ENCODE data around the gene HECTD4. TPM values are rescaled to one million over a fixed set of nuclear protein-coding genes. Genes with fewer than 3 reads are reported as not detected.
"Not testable (repeated sequence)": the region's sequence is repeated elsewhere in the genome, so short reads cannot be mapped to it uniquely, and the experiment has no call there.

HECTD4 gene
- total RNA-seq, 1 donor from 2014 or later = 12.9 TPM

DNA sequence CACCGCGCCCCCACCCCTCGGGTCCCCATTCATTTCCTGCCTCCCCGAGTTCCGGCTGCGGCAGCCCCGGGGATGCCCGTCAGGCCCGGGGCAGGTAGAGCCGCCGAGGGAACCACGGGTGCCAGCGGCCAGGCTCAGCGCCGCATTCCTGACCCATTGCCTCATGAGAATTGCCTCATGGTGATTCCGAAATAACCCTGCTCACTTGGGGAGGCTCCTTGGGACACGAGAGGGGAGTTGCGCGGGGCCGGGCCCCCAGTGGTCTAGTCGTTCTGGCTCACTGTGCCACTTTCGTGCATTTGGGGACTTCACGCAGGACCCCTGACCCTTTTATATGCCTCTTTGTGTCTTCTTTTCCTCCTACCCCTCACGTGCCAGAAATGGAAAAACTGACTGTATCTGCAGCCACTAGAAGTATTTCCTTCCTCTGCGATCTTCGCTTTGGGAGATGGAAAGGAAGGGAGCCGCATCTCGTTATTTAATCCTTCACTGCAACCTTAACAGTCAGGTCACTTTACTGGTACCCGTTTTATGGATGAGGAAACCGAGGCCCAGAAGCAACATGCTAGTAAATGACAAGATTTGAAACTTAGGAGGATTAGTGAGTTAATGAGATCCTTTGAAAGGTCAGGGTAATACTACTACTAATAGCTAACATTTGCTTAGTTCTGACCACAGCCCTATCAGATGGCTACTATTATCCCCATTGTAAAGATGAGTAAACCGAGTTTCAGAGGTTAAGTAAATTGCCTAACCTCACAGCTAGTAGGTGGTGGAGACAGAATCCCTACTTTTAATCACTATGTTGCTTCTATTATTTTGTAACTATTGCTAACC, 37.3 kb upstream of the HECTD4 start:
- FAIRE-seq = no peak
- peak overlapping the region; percentile 94 for H3K4me3 ChIP-seq (ENCODE audit: low read depth, low read length)
- H3K36me3 ChIP-seq (ENCODE audit: control insufficient read depth, insufficient read depth, low read length) = no peaks in the 10 kb centered on the region
- no peaks in the 10 kb centered on the region for H3K27me3 ChIP-seq (ENCODE audit: control insufficient read depth, insufficient read depth, low read length)
- TF ChIP-seq, protein P1, sequence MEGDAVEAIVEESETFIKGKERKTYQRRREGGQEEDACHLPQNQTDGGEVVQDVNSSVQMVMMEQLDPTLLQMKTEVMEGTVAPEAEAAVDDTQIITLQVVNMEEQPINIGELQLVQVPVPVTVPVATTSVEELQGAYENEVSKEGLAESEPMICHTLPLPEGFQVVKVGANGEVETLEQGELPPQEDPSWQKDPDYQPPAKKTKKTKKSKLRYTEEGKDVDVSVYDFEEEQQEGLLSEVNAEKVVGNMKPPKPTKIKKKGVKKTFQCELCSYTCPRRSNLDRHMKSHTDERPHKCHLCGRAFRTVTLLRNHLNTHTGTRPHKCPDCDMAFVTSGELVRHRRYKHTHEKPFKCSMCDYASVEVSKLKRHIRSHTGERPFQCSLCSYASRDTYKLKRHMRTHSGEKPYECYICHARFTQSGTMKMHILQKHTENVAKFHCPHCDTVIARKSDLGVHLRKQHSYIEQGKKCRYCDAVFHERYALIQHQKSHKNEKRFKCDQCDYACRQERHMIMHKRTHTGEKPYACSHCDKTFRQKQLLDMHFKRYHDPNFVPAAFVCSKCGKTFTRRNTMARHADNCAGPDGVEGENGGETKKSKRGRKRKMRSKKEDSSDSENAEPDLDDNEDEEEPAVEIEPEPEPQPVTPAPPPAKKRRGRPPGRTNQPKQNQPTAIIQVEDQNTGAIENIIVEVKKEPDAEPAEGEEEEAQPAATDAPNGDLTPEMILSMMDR (IDR thresholded peaks at IDR 0.05; ENCODE audit: insufficient read depth, low read length, severe bottlenecking) = no peak
- DNase-seq (ENCODE audit: low read depth) = peak; percentile 80

DNA sequence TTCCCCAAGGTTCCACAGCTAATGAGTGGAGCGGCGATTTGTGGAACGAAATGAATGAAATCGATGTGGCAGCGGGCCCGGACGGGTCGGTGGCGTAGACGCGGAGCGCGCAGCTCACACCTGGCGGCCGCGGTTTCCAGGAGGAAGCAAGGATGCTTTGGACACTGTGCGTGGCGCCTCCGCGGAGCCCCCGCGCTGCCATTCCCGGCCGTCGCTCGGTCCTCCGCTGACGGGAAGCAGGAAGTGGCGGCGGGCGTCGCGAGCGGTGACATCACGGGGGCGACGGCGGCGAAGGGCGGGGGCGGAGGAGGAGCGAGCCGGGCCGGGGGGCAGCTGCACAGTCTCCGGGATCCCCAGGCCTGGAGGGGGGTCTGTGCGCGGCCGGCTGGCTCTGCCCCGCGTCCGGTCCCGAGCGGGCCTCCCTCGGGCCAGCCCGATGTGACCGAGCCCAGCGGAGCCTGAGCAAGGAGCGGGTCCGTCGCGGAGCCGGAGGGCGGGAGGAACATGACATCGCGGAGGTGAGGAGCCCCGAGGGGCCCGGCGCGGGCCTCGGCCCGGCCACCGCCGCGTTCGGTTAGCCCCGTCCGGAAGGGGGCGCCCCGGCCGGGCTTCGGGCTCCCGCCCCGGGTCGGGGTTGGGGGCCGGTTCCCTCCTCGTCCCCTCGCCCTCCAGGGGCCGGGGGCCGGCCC, 36.5 kb upstream of the HECTD4 start, which contains the start of gene PTPN11:
Gene PTPN11, plus strand, starts transcription at position 340 of the 689 bp plus-strand sequence. Its CDS starts 165 bp downstream, at position 505.
- TF ChIP-seq, protein P1 (IDR thresholded peaks at IDR 0.05; ENCODE audit: insufficient read depth, low read length, severe bottlenecking) = peak; percentile 57
- DNase-seq (ENCODE audit: low read depth) = peak; percentile 54
- Histone ChIP-seq H3K4me3 (ENCODE audit: low read depth, low read length) (peak within 1 kb of the TSS; percentile 94), H3K36me3 (ENCODE audit: control insufficient read depth, insufficient read depth, low read length) (no peaks in the 10 kb centered on the region), H3K27me3 (ENCODE audit: control insufficient read depth, insufficient read depth, low read length) (no peaks in the 10 kb centered on the region)
- FAIRE-seq = no peak

DNA sequence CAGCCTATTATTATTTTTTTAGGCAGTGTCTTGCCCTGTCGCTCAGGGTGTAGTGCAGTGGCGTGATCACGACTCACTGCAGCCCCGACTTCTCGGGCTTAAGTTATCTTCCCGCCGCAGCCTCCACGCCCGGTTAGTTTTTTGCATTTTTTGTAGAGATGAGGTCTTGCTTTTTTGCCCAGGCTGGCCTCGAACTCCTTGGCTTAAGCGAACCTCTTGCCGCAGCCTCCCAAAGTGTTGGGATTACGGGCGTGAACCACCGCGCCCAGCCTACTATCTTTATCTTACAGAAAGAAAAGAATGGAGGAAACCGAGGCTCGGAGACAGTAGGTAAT, 36.0 kb upstream of the HECTD4 start:
- FAIRE-seq (no peak), DNase-seq (ENCODE audit: low read depth) (no peak)
- peak overlapping the region; percentile 94 for H3K4me3 ChIP-seq (ENCODE audit: low read depth, low read length)
- TF ChIP-seq, protein P1 (IDR thresholded peaks at IDR 0.05; ENCODE audit: insufficient read depth, low read length, severe bottlenecking) = no peak
- H3K36me3 ChIP-seq (ENCODE audit: control insufficient read depth, insufficient read depth, low read length) = no peaks in the 10 kb centered on the region
- H3K27me3 ChIP-seq (ENCODE audit: control insufficient read depth, insufficient read depth, low read length) = no peaks in the 10 kb centered on the region

DNA sequence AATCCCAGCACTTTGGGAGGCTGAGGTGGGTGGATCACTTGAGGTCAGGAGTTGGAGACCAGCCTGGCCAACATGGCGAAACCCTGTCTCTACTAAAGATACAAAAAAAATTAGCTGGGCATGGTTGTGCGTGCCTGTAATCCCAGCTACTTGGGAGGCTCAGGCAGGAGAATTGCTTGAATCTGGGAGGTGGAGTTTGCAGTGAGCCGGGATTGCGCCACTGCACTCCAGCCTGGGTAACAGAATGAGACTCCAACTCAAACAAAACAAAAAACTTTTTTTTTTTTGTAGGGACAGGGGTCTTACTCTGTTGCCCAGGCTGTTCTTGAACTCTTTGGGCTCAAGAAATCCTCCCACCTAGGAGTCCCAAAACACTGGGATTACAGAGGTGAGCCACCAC, 33.2 kb upstream of the HECTD4 start:
- not testable (repeated sequence) for FAIRE-seq; H3K36me3 ChIP-seq (ENCODE audit: control insufficient read depth, insufficient read depth, low read length); DNase-seq (ENCODE audit: low read depth); H3K27me3 ChIP-seq (ENCODE audit: control insufficient read depth, insufficient read depth, low read length); H3K4me3 ChIP-seq (ENCODE audit: low read depth, low read length)

DNA sequence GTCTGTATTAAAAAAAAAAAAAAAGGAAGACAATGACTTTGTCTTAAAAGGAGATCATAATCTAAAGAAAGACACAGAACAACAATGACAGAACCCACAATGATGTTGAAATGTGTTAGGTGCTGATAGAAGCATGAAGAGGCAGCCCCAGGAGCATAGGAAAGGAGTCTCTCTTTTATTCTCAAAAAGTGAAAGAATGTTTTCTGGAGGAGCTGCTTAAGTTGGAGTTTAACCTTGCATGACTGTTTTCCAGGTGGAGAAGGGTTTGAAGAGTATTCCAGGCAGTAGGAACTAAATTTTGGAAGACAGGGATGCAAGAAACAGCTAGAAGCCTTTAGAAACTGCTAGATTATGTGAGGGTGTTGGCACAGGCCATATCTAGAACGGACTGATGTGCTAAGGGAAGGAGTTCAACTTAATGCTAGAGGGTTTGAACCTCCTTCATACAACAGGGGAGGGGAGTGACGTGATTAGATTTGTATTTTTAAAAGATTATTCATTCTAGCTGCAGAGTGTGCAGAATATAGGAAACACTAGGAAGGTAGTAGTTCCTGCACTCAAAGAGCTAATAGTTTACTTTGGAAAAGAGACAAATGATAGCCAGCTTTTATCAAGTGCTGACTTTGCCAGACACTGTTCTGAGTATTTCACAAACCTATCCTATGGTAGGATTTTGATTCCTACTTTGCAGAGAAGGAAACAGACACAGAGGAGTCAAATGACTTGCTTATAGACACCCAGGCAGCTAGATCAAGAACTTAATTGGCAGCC, 31.8 kb upstream of the HECTD4 start:
- TF ChIP-seq, protein P1 (IDR thresholded peaks at IDR 0.05; ENCODE audit: insufficient read depth, low read length, severe bottlenecking) = no peak
- Histone ChIP-seq H3K27me3 (ENCODE audit: control insufficient read depth, insufficient read depth, low read length) (no peaks in the 10 kb centered on the region), H3K4me3 (ENCODE audit: low read depth, low read length) (no peak overlapping the region), H3K36me3 (ENCODE audit: control insufficient read depth, insufficient read depth, low read length) (no peaks in the 10 kb centered on the region)
- FAIRE-seq (no peak), DNase-seq (ENCODE audit: low read depth) (no peak)

DNA sequence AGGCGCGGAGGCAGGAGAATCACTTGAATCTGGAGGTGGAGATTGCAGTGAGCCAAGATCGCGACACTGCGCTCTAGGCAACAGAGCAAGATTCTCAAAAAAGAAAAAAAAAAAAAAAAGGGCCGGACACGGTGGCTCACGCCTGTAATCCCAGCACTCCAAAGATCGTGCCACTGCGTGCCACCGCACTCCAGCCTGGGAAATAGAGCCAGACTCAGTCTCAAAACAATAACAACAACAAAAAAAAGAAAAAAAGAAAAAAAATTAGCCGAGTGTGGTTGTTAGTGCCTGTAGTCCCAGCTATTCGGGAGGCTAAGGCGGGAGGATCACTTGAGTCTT, 27.6 kb upstream of the HECTD4 start:
- no peak overlapping the region for H3K4me3 ChIP-seq (ENCODE audit: low read depth, low read length)
- H3K36me3 ChIP-seq (ENCODE audit: control insufficient read depth, insufficient read depth, low read length) = peaks cover 19% of the 10 kb centered on the region
- DNase-seq (ENCODE audit: low read depth) = no peak
- no peaks in the 10 kb centered on the region for H3K27me3 ChIP-seq (ENCODE audit: control insufficient read depth, insufficient read depth, low read length)
- TF ChIP-seq, protein P1 (IDR thresholded peaks at IDR 0.05; ENCODE audit: insufficient read depth, low read length, severe bottlenecking) = no peak
- FAIRE-seq = no peak
